PFSK-1 (cell line): Measurements from ENCODE around the gene ANKFN1.

Experiments
- FOXP2 ChIP-seq: optimal IDR thresholded peaks from 2 replicates; pipeline ENCODE3; 2011; ENCODE audit warnings: borderline replicate concordance, control low read depth, inconsistent platforms; ENCODE audit not compliant: insufficient read depth; ENCODE audit errors: extremely low read length, extremely low read depth
- POLR2AphosphoS5 ChIP-seq: IDR thresholded peaks from 2 replicates; pipeline ENCODE4 v1.6.1; 2012; ENCODE audit warnings: low read depth, mild to moderate bottlenecking, control low read depth, low read length, moderate library complexity
- SIN3A ChIP-seq: IDR thresholded peaks from 2 replicates; pipeline ENCODE4 v1.6.1; 2012; ENCODE audit warnings: mild to moderate bottlenecking, low read length, moderate library complexity, borderline replicate concordance; ENCODE audit not compliant: insufficient read depth
- TAF1 ChIP-seq: IDR thresholded peaks from 2 replicates; pipeline ENCODE4 v1.6.1; 2012; ENCODE audit warnings: low read length, control low read depth, borderline replicate concordance; ENCODE audit not compliant: insufficient read depth
- TF ChIP-seq, protein P1 (sequence below), 2 experiments: IDR thresholded peaks; 2 replicates each; pipeline versions ENCODE4 v1.6.1 to v1.8.0; 2011 to 2012; ENCODE audit warnings: low read depth in 2 of 2, low read length in 2 of 2, control low read depth in 1 of 2, inconsistent platforms in 1 of 2, mild to moderate bottlenecking in 1 of 2, moderate library complexity in 1 of 2; ENCODE audit not compliant: insufficient read depth in 1 of 2

ANKFN1 gene

DNA sequence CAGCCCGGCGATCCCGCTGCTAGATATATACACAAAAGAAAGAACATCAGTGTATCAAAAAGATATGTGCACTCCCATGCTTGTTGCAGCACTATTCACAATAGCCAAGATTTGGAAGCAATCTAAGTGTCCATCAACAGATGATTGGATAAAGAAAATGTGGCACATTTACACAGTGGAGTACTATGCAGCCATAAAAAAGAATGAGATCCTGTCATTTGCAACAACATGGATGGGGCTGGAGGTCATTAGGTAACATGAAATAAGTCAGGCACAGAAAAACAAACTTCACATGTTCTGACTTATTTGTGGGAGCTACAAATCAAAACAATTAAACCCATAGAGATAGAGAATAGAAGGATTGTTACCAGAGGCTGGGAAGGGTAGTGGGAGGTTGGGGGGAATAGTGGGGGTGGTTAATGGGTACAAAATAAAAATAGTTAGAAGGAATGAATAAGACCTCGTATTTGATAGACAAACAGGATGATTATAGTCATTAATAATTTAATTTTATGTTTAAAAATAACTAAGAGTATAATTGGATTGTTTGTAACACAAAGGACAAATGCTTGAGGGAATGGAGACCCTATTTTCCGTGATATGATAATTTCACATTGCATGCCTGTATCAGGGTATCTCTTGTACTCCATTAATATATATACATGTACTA lies 263.5 kb downstream of the ANKFN1 start:
- TF ChIP-seq, protein P1, sequence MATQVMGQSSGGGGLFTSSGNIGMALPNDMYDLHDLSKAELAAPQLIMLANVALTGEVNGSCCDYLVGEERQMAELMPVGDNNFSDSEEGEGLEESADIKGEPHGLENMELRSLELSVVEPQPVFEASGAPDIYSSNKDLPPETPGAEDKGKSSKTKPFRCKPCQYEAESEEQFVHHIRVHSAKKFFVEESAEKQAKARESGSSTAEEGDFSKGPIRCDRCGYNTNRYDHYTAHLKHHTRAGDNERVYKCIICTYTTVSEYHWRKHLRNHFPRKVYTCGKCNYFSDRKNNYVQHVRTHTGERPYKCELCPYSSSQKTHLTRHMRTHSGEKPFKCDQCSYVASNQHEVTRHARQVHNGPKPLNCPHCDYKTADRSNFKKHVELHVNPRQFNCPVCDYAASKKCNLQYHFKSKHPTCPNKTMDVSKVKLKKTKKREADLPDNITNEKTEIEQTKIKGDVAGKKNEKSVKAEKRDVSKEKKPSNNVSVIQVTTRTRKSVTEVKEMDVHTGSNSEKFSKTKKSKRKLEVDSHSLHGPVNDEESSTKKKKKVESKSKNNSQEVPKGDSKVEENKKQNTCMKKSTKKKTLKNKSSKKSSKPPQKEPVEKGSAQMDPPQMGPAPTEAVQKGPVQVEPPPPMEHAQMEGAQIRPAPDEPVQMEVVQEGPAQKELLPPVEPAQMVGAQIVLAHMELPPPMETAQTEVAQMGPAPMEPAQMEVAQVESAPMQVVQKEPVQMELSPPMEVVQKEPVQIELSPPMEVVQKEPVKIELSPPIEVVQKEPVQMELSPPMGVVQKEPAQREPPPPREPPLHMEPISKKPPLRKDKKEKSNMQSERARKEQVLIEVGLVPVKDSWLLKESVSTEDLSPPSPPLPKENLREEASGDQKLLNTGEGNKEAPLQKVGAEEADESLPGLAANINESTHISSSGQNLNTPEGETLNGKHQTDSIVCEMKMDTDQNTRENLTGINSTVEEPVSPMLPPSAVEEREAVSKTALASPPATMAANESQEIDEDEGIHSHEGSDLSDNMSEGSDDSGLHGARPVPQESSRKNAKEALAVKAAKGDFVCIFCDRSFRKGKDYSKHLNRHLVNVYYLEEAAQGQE (IDR thresholded peaks at IDR 0.05; ENCODE audit: insufficient read depth in 1 of 2, low read depth in 2 of 2, low read length in 2 of 2): no peak
- TF ChIP-seq SIN3A (no peak), FOXP2 (no peak), POLR2AphosphoS5 (no peak)

DNA sequence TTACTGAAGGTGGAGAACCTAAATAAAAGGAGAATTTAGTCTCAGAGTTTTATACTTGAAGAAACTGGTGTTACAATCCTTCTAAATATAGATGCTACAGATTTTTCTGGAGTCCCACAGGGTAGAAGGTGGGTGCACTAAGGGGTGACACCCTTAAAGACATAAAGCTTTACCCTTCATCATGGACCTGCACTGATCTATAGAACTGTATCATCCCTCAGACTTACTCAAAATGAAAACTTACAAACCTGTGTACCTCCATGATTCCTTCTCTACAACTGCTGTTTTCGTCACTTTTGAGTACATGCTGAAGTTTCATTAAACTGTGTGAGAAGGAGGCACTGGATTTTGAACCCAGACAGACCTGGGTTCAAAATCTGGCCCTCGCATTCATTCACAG lies 270.7 kb downstream of the ANKFN1 start:
- no peak for TF ChIP-seq SIN3A
- TF ChIP-seq POLR2AphosphoS5: no peak
- no peak for TF ChIP-seq FOXP2
- TF ChIP-seq TAF1: no peak
- TF ChIP-seq, protein P1 (IDR thresholded peaks at IDR 0.05; ENCODE audit: insufficient read depth in 1 of 2, low read depth in 2 of 2, low read length in 2 of 2): no peak

DNA sequence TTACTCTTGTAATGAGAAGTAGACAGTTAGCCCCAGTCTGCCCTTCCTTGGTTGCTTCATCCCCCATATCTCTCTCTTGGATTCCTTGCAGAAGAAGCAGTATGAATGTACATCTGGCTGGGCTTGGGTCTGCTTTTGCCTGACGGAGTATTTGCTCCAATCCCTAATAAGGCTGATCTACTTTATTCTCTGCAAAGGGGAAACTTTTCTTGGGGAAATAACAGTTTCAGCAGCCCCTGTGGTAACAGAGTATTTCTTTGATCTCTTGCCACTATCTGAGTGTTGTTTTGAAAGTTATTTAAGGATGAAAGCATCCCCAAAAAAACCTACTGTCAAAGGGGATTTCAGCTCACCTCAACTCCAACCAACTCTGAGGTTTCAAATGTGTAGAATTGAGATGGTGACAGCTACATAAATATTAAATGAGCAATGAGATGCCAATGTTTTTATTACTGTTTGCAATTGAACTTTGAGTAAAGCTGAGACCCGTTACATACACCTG lies 271.3 kb downstream of the ANKFN1 start:
- no peak for TF ChIP-seq SIN3A
- no peak for TF ChIP-seq FOXP2

DNA sequence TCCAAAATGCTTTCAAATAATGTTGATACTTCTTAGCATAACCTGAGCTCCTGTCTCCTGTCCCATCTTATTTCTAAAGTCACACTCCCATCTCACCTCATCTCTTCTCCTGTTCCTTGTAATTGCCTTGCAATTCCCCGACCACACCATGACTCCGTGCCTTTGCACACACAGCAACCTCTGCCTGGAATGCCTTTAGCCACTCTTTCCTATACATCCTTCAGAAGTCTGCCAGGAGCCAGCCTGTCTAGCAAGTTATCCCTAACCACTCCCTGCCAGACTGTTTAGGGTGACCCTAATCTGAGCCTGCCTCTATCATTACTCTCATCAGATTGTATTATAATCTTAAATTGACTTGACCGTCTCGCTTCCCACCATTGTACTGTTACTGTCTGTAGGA lies 272.2 kb downstream of the ANKFN1 start:
- no peak for TF ChIP-seq POLR2AphosphoS5
- TF ChIP-seq TAF1: no peak
- TF ChIP-seq SIN3A: no peak
- TF ChIP-seq, protein P1 (IDR thresholded peaks at IDR 0.05; ENCODE audit: insufficient read depth in 1 of 2, low read depth in 2 of 2, low read length in 2 of 2): no peak
- TF ChIP-seq FOXP2: no peak

DNA sequence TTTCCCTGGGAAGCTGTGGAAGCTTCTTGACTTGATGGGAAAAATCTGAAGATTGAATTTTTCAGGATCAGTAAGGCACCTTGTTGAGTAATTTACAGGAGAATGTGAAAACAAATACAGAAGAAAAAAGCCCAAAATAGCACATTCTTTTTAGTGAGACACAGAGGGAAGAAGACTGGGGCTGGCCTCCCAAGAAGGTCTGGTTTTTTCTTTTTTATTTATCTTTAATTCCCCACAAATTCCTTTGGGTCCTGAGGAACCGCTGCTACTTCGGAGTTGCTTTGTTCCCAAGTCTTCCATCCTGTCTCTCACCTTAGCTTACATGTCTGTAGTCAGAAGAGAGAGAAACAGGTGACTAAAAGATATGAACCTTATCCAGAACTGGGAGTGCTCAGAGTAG lies 273.6 kb downstream of the ANKFN1 start:
- no peak for TF ChIP-seq SIN3A
- TF ChIP-seq, protein P1 (IDR thresholded peaks at IDR 0.05; ENCODE audit: insufficient read depth in 1 of 2, low read depth in 2 of 2, low read length in 2 of 2): no peak
- TF ChIP-seq POLR2AphosphoS5: no peak
- TF ChIP-seq FOXP2: no peak
- no peak for TF ChIP-seq TAF1
